Measurements from ENCODE around the gene TUBB8. TPM values are rescaled to one million over a fixed set of nuclear protein-coding genes. Genes with fewer than 3 reads are reported as not detected.
"Not testable (repeated sequence)": the region's sequence is repeated elsewhere in the genome, so short reads cannot be mapped to it uniquely, and the experiment has no call there.

TUBB8 gene
- total RNA-seq, 1 donor from 2014 or later = 0.69 TPM

DNA sequence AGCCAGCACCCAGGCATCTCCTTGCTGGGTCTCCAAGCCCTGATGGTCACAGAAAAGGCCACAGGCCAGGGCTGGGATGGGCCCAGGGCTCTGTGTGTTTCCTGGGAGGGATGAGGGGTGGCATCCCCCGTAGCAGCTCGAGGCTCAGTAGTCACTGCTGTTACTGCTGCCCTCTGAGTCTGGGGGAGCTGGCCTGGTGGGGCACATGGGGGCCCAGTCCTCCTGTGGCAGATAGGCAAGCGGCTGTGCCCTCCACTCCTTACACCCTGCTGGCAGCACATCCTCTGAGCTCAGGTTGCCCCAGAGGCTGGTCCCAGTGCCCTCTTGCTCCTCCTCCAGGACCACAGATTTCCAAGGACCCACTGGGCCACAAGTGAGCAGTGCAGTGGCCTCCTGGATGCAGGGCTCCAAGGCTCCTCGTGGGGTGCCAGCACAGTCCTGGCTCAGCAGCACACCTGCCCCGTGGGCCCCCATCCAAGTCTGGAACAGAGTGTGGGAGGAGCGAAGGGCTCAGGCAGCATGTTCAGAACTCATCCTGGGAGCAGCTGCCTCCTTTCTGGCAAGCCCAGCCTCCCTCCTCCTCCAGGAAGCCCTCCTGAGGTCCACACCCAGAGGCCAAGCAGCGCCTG, 31.5 kb upstream of the TUBB8 start:
- H3K27me3 Mint-ChIP-seq (ENCODE audit: unreplicated experiment) = peaks cover 4% of the 10 kb centered on the region
- H3K4me1 Mint-ChIP-seq (ENCODE audit: unreplicated experiment) = no peaks in the 10 kb centered on the region
- H3K27ac Mint-ChIP-seq (ENCODE audit: unreplicated experiment) = no peak overlapping the region
- no peak overlapping the region for H3K4me3 Mint-ChIP-seq (ENCODE audit: unreplicated experiment)
- H3K36me3 Mint-ChIP-seq (ENCODE audit: low read depth, unreplicated experiment) = no peaks in the 10 kb centered on the region
- no peak for DNase-seq (ENCODE audit: low spot score)
- H3K9me3 Mint-ChIP-seq (ENCODE audit: unreplicated experiment) = no peaks in the 10 kb centered on the region
- TF ChIP-seq, protein P1, sequence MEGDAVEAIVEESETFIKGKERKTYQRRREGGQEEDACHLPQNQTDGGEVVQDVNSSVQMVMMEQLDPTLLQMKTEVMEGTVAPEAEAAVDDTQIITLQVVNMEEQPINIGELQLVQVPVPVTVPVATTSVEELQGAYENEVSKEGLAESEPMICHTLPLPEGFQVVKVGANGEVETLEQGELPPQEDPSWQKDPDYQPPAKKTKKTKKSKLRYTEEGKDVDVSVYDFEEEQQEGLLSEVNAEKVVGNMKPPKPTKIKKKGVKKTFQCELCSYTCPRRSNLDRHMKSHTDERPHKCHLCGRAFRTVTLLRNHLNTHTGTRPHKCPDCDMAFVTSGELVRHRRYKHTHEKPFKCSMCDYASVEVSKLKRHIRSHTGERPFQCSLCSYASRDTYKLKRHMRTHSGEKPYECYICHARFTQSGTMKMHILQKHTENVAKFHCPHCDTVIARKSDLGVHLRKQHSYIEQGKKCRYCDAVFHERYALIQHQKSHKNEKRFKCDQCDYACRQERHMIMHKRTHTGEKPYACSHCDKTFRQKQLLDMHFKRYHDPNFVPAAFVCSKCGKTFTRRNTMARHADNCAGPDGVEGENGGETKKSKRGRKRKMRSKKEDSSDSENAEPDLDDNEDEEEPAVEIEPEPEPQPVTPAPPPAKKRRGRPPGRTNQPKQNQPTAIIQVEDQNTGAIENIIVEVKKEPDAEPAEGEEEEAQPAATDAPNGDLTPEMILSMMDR (IDR thresholded peaks at IDR 0.05; ENCODE audit: unreplicated experiment) = no peak

GRCh38 chr10:79532-80215, 30.6 kb upstream of the TUBB8 start:
- DNase-seq (ENCODE audit: low spot score) = no peak
- H3K9me3 Mint-ChIP-seq (ENCODE audit: unreplicated experiment) = no peaks in the 10 kb centered on the region
- H3K4me3 Mint-ChIP-seq (ENCODE audit: unreplicated experiment) = no peak overlapping the region
- H3K36me3 Mint-ChIP-seq (ENCODE audit: low read depth, unreplicated experiment) = no peaks in the 10 kb centered on the region
- H3K27me3 Mint-ChIP-seq (ENCODE audit: unreplicated experiment) = peaks cover 4% of the 10 kb centered on the region
- H3K4me1 Mint-ChIP-seq (ENCODE audit: unreplicated experiment) = no peaks in the 10 kb centered on the region
- TF ChIP-seq, protein P1 (IDR thresholded peaks at IDR 0.05; ENCODE audit: unreplicated experiment) = no peak
- no peak overlapping the region for H3K27ac Mint-ChIP-seq (ENCODE audit: unreplicated experiment)

DNA sequence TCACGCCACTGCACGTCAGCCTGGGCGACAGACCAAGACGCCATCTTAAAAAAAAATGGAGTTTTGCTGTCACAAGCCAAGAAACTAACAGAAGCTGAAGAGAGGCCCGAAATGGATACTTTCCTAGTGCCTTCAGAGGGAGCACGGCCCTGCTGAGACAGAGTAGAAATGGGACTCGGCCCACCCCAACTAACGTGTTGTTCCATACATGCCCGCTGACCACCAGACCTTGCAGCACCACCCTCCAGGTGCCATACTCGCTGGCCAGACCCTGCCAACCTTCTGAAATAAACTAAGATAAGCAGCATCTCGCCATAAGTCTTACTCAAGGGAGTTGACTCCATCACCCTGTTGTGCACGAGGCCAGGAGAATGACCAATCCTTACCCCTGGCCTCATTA, 29.5 kb upstream of the TUBB8 start:
- no peak overlapping the region for H3K27ac Mint-ChIP-seq (ENCODE audit: unreplicated experiment)
- peaks cover 8% of the 10 kb centered on the region for H3K27me3 Mint-ChIP-seq (ENCODE audit: unreplicated experiment)
- no peaks in the 10 kb centered on the region for H3K9me3 Mint-ChIP-seq (ENCODE audit: unreplicated experiment)
- H3K36me3 Mint-ChIP-seq (ENCODE audit: low read depth, unreplicated experiment) = no peaks in the 10 kb centered on the region
- H3K4me3 Mint-ChIP-seq (ENCODE audit: unreplicated experiment) = no peak overlapping the region
- TF ChIP-seq, protein P1 (IDR thresholded peaks at IDR 0.05; ENCODE audit: unreplicated experiment) = no peak
- no peaks in the 10 kb centered on the region for H3K4me1 Mint-ChIP-seq (ENCODE audit: unreplicated experiment)
- no peak for DNase-seq (ENCODE audit: low spot score)

DNA sequence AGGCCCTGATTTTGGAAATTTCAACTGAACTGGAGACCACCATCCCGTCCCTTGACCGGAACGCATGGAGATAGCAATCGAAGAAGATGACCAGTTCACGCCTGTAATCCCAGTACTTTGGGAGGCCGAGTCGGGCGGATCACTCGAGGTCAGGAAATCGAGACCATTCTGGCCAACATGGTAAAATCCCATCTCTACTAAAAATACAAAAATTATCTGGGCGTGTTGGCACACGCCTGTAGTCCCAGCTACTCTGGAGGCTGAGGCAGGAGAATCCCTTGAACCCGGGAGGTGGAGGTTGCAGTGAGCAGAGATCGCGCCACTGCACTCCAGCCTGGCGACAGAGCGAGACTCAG, 25.1 kb upstream of the TUBB8 start:
- H3K4me3 Mint-ChIP-seq (ENCODE audit: unreplicated experiment); DNase-seq (ENCODE audit: low spot score); H3K9me3 Mint-ChIP-seq (ENCODE audit: unreplicated experiment); H3K27me3 Mint-ChIP-seq (ENCODE audit: unreplicated experiment); H3K36me3 Mint-ChIP-seq (ENCODE audit: low read depth, unreplicated experiment); H3K4me1 Mint-ChIP-seq (ENCODE audit: unreplicated experiment); H3K27ac Mint-ChIP-seq (ENCODE audit: unreplicated experiment): not testable (repeated sequence)

DNA sequence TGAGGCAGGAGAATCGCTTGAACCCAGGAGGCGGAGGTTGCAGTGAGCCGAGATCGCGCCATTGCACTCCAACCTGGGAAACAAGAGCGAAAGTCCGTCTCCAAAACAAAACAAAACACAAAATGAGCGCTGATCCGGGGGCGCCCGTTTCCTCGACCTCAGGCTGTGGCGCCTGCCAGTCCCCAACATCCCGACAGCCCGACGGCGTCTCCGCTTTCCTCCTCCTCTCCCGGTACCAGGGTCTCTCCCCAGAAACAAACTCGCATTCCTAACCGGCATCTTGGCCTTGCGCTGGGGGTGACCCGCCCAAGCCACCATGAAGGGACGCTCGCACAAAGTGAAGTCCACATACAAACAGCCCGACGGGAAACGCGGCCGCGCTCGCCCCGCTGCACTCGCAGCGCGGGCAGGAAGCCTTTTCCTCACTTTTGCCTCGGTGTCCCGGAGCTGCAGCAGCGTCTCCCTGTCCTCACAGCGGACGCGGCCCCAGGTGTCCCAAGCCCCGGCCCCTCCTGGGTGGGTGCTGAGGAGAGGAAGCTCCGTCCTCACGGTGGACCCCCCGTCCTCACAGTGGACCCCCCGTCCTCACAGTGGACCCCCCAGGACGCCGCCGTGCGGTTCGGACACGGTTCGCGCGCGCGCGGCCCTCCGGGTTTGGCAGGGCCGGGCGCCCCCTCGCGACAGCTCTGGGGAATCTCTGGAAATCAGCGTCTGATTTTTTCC, 24.6 kb upstream of the TUBB8 start:
- TF ChIP-seq, protein P1 (IDR thresholded peaks at IDR 0.05; ENCODE audit: unreplicated experiment) = peak; percentile 78
- peak overlapping the region; percentile 85 for H3K4me3 Mint-ChIP-seq (ENCODE audit: unreplicated experiment)
- H3K36me3 Mint-ChIP-seq (ENCODE audit: low read depth, unreplicated experiment); H3K9me3 Mint-ChIP-seq (ENCODE audit: unreplicated experiment); H3K27ac Mint-ChIP-seq (ENCODE audit: unreplicated experiment); H3K4me1 Mint-ChIP-seq (ENCODE audit: unreplicated experiment); H3K27me3 Mint-ChIP-seq (ENCODE audit: unreplicated experiment): not testable (repeated sequence)
- peak; percentile 66 for DNase-seq (ENCODE audit: low spot score)

- H3K27me3 Mint-ChIP-seq (ENCODE audit: unreplicated experiment); H3K4me3 Mint-ChIP-seq (ENCODE audit: unreplicated experiment); H3K36me3 Mint-ChIP-seq (ENCODE audit: low read depth, unreplicated experiment); H3K9me3 Mint-ChIP-seq (ENCODE audit: unreplicated experiment); DNase-seq (ENCODE audit: low spot score); H3K27ac Mint-ChIP-seq (ENCODE audit: unreplicated experiment); H3K4me1 Mint-ChIP-seq (ENCODE audit: unreplicated experiment): not testable (repeated sequence)
These were observed 19.1 kb upstream of the TUBB8 start for GRCh38 chr10:68156-68555.

DNA sequence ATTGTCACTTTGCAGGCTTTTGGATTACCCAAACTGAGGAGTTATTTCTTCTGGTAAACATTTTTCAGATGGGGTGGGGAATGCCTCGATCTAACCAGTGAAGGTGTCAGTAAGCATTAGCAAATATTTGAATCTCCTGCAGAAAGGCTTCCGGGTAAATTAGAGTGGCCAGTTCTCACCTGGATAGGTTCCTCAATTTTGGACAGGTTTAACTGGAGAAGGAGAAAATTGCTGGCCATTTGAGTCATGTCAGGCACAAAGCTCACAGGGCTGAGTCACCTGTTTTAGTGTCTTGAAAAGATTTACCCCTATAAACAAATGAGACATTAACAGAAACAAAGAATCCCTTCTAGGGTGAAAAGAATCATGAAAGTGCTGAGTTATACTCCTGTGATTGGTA, 830 bp upstream of the TUBB8 start:
- DNase-seq (ENCODE audit: low spot score); H3K9me3 Mint-ChIP-seq (ENCODE audit: unreplicated experiment); H3K27ac Mint-ChIP-seq (ENCODE audit: unreplicated experiment); H3K27me3 Mint-ChIP-seq (ENCODE audit: unreplicated experiment); H3K36me3 Mint-ChIP-seq (ENCODE audit: low read depth, unreplicated experiment); H3K4me3 Mint-ChIP-seq (ENCODE audit: unreplicated experiment); H3K4me1 Mint-ChIP-seq (ENCODE audit: unreplicated experiment): not testable (repeated sequence)

- not testable (repeated sequence) for H3K4me3 Mint-ChIP-seq (ENCODE audit: unreplicated experiment); H3K27me3 Mint-ChIP-seq (ENCODE audit: unreplicated experiment); H3K36me3 Mint-ChIP-seq (ENCODE audit: low read depth, unreplicated experiment); H3K4me1 Mint-ChIP-seq (ENCODE audit: unreplicated experiment); DNase-seq (ENCODE audit: low spot score); H3K9me3 Mint-ChIP-seq (ENCODE audit: unreplicated experiment); H3K27ac Mint-ChIP-seq (ENCODE audit: unreplicated experiment)
These were observed 1.2 kb downstream of the TUBB8 start for GRCh38 chr10:47864-48263.
